Measurements from ENCODE around the gene BLOC1S5.

The BLOC1S5 gene

DNA sequence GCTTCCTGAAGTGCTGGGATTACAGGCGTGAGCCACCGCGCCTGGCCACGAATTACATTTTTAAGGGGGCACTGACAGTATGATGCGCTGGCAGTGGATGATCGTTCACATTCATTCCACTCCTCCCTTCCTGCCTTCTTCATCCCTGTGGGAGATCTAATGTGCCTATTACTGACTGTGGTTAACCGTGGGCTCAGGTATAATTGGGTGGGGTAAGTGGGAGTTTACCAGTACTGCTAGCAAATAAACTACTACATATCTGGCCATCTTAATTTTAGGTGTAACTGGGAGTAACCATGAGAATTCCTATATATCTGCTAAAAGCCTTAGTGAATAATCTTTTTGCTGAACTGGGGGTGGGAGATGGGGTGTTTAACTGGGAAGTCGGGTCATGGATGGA is 6.5 kb upstream of the BLOC1S5 start:
- TF ChIP-seq, protein P1, sequence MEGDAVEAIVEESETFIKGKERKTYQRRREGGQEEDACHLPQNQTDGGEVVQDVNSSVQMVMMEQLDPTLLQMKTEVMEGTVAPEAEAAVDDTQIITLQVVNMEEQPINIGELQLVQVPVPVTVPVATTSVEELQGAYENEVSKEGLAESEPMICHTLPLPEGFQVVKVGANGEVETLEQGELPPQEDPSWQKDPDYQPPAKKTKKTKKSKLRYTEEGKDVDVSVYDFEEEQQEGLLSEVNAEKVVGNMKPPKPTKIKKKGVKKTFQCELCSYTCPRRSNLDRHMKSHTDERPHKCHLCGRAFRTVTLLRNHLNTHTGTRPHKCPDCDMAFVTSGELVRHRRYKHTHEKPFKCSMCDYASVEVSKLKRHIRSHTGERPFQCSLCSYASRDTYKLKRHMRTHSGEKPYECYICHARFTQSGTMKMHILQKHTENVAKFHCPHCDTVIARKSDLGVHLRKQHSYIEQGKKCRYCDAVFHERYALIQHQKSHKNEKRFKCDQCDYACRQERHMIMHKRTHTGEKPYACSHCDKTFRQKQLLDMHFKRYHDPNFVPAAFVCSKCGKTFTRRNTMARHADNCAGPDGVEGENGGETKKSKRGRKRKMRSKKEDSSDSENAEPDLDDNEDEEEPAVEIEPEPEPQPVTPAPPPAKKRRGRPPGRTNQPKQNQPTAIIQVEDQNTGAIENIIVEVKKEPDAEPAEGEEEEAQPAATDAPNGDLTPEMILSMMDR (IDR thresholded peaks at IDR 0.05; ENCODE audit: insufficient read depth, missing control alignments), result no peak
- FAIRE-seq, result no peak
- DNase-seq (ENCODE audit: insufficient read length, low spot score), result no peak

DNA sequence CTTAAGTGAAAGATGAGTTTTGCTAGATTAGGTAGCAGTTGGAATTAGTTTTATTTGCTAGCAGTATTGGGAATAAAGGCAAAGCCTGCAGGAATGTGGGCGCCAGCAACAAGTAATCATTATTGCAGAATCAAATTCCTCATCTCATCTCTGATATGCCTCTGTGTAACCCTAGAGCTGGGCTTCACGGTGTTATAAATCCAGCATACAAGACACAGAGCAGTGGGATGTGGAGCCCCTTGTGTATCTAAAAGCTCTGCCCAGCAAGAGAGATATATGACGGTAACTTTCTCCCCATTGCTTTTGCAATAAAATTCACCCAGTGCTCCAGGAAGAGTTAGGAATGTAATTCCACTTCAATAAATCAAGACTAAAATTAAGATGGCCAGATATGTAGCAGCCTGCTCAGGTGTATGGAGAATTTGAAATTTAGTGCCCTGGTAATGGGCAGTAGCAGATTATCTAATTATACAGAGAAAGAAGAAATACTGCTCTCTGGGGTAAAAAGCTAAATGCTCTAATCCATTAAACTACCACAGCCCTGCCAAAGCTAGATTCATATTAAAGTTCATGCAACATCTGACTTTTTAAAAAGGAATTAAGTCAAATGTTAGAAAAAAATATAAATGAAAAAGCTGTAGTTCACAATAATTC is 5.6 kb upstream of the BLOC1S5 start:
- TF ChIP-seq, protein P1 (IDR thresholded peaks at IDR 0.05; ENCODE audit: insufficient read depth, missing control alignments), result no peak
- DNase-seq (ENCODE audit: insufficient read length, low spot score), result no peak
- no peak for FAIRE-seq

DNA sequence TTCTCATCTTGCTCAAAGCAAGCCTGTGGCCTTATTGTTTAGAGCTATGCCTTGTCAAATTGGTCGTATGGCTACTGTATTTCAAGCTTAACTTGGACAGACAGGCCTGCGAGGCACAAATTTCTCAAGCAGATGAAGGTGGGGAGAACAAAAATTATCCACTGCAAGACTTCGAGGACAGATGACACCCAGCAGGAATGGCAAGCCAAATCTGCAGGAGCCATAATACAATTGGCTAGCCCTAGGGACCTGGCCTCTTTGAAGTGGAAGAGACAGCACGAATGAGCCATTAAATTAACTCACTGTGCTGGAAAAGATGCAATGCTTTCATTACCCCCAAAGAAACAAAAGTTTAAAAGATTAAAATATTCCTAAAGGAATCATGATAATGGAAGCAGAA is 5.0 kb upstream of the BLOC1S5 start:
- no peak for FAIRE-seq
- TF ChIP-seq, protein P1 (IDR thresholded peaks at IDR 0.05; ENCODE audit: insufficient read depth, missing control alignments), result no peak
- DNase-seq (ENCODE audit: insufficient read length, low spot score), result no peak

DNA sequence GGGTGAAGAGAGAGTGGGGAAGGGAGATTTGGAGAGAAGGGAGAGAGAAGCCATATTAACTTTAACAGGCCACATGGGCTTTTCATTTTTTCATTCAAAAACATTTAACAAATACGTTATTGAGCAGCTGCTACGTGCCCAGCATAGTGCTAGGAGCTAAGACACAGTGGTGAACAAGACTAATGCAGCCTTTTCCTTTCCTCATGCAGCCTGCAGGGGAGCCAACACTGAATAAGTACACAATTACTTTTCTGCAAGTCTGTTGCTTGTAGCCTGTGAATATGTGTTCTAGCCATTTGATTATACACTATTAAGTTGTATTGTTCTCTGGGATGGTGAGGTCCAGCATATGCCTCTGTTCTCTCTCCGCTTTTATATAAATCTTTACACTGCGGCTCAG is 1.9 kb upstream of the BLOC1S5 start:
- FAIRE-seq (no peak), DNase-seq (ENCODE audit: insufficient read length, low spot score) (no peak)
- TF ChIP-seq, protein P1 (IDR thresholded peaks at IDR 0.05; ENCODE audit: insufficient read depth, missing control alignments), result no peak

DNA sequence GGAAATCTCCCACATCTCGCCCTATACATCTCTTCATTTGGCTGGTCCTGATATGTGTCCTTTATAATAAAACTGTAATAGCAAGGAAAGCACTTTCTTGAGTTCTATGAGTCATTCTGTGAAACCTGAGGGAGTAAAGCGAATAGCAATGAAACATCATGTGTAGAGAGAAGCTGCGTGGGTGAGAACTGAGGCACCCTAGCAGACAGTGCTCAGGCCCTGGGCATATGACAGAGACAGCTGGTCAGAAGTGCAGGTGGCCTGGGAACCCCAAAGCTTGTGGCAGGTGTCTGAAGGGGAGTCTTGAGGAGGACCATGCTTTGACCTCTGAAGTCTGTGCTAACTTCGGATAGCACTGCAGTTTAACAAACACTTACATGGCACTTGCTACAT is 1.3 kb upstream of the BLOC1S5 start:
- no peak for DNase-seq (ENCODE audit: insufficient read length, low spot score)
- TF ChIP-seq, protein P1 (IDR thresholded peaks at IDR 0.05; ENCODE audit: insufficient read depth, missing control alignments), result no peak
- FAIRE-seq, result no peak

DNA sequence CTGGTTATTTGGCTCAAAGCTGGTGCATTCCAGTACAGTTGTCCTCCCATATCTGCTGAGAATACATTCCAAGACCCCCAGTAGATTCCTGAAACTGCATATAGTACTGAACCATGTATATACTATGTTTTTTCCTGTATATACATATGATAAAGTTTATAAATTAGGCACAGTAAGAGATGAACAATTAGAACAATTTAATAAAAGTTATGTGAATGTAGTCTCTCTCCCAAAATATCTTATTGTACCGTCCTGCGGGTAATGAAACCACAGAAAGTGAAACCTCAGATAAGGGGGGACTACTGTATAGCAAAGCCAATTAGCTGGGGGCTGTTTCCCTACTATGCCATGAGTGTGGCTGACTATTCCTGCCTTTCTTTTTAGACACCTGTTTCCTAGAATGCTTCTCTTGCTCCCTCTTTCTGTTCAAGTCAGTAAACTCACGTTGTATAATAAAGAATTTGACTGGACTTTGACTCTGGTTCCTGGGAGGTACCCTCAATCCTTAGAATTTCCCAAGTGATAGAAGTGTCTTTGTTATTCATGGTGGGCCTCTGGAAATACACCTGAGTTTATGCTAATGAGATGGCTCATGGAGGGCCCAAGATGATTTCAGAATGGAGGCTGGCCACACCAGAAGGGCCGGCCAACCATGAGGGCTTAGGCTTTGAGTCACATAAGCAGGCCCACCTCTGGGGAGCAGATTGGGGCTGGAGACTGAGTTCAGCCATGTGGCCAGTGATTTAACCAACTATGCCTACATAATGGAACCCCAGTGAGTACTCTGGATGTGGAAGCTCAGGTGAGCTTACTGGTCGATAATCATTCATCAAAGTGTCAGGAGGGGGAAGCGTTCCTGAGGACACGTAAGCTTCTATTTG is 689 bp upstream of the BLOC1S5 start:
- FAIRE-seq (no peak), DNase-seq (ENCODE audit: insufficient read length, low spot score) (no peak)
- TF ChIP-seq, protein P1 (IDR thresholded peaks at IDR 0.05; ENCODE audit: insufficient read depth, missing control alignments), result no peak

DNA sequence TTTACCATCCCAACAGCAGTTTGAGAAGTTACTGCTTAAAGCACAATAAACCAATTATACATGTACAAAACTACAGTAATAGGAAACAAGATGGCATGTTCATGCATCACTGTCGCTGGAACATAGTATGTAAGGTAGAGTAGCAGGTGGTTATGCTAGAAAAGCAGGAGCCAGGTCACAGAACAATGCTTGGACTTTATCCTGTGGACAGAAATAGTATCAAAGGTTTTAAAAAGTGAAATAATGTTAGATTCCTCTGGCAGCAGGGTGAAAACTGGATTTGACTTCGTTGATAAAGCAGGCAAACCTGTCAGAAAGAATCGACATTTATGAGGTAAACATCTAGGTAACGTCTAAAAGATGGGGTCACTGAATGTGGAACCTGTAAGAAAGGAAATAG is 2.5 kb downstream of the BLOC1S5 start:
- DNase-seq (ENCODE audit: insufficient read length, low spot score) (no peak), FAIRE-seq (no peak)
- TF ChIP-seq, protein P1 (IDR thresholded peaks at IDR 0.05; ENCODE audit: insufficient read depth, missing control alignments), result no peak
